ACC112 (cell line): ENCODE measurements around the gene MYO5C.
A peak's percentile ranks its signal among the peaks of the same experiment; 100 is the strongest.

Experiments
- H2AFZ ChIP-seq: fragments of 200-600 bp; sonication (generic); one replicate; pipeline ENCODE4 v1.6.0; 2017; ENCODE audit warnings: antibody characterized with exemption, low read length; ENCODE audit not compliant: unreplicated experiment
- H3K27ac ChIP-seq: fragments of 200-600 bp; sonication (generic); 2 replicates; pipeline ENCODE4 v1.5.1; 2014; ENCODE audit warnings: low read depth, mild to moderate bottlenecking, antibody characterized with exemption, low read length, moderate library complexity
- H3K27me3 ChIP-seq: fragments of 200-600 bp; sonication (generic); 2 replicates; pipeline ENCODE4 v1.6.1; 2014; ENCODE audit warnings: mild to moderate bottlenecking, antibody characterized with exemption, low read length, moderate library complexity, mixed read lengths; ENCODE audit not compliant: insufficient read depth
- H3K36me3 ChIP-seq: fragments of 200-600 bp; sonication (generic); 2 replicates; pipeline ENCODE4 v1.6.1; 2016; ENCODE audit warnings: mild to moderate bottlenecking, antibody characterized with exemption, low read length, moderate library complexity, mixed read lengths; ENCODE audit not compliant: insufficient read depth
- H3K4me1 ChIP-seq: fragments of 200-600 bp; sonication (generic); one replicate; pipeline ENCODE4 v1.6.1; 2016; ENCODE audit warnings: low read length, mixed read lengths; ENCODE audit not compliant: insufficient read depth, unreplicated experiment, control insufficient read depth
- H3K4me3 ChIP-seq: fragments of 200-600 bp; sonication (generic); 2 replicates; pipeline ENCODE4 v1.5.1; 2014; ENCODE audit warnings: mild to moderate bottlenecking, low read depth, low read length
- H3K79me2 ChIP-seq: fragments of 200-600 bp; sonication (generic); one replicate; pipeline ENCODE4 v1.6.0; 2016; ENCODE audit warnings: low read length; ENCODE audit not compliant: control insufficient read depth, unreplicated experiment, insufficient read depth

Gene MYO5C

DNA sequence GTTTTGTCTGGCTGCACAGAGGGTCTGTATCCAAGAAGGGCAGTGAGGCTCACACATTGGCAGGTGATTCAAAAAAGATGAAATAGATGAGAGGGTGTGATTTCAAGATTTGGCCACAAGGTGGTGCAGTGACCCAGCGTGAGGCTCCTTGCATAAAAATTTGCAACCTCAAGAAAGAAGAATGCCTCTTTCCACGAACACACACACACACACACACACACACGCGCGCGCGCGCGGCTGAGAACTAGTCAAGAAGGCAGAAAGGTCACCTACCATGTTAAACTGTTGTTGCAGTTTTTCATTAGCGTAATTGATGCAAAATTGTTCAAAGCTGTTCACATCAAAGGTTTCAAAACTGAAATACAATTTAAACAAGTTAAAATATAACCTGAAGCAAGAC lies 39.2 kb downstream of the MYO5C start:
- H3K27me3 ChIP-seq: no peaks in the 10 kb centered on the region
- H3K4me1 ChIP-seq: peaks cover 62% of the 10 kb centered on the region
- H3K4me3 ChIP-seq: peak overlapping the region; percentile 57
- H3K36me3 ChIP-seq: no peaks in the 10 kb centered on the region
- no peaks in the 10 kb centered on the region for H3K79me2 ChIP-seq
- H2AFZ ChIP-seq: no peak overlapping the region
- no peak overlapping the region for H3K27ac ChIP-seq

- H3K36me3 ChIP-seq: no peaks in the 10 kb centered on the region
- no peaks in the 10 kb centered on the region for H3K27me3 ChIP-seq
- no peak overlapping the region for H3K4me3 ChIP-seq
These were observed 39.7 kb downstream of the MYO5C start for GRCh38 chr15:52255935-52256334.

DNA sequence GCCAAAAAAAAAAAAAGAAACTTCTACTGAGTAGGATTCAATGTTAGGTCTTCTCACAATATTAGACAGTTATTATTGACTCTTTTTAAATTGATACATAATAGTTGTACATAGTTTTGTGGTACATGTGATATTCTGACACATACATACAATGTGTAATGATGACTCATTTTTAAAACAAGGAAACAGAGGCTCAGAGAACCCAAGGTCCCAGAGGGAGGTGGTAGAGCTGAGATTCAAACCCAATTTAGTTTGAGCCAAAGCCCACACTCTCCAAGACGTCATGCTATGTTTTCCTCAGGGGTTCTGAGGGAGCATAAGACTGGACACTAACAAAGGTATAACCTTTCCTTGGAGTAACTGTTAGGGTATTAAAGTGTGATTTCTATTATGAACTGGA lies 40.6 kb downstream of the MYO5C start:
- Histone ChIP-seq H2AFZ (no peak overlapping the region), H3K36me3 (no peaks in the 10 kb centered on the region), H3K79me2 (no peaks in the 10 kb centered on the region), H3K27ac (peak overlapping the region; percentile 83), H3K4me1 (peaks cover 73% of the 10 kb centered on the region), H3K27me3 (no peaks in the 10 kb centered on the region), H3K4me3 (peak overlapping the region; percentile 21; the same call in 1 of the 2 replicates)

More at GRCh38 chr15:52255935-52256334, 39.7 kb downstream of the MYO5C start:
- H3K27ac ChIP-seq: no peak overlapping the region
- no peak overlapping the region for H2AFZ ChIP-seq
- H3K4me1 ChIP-seq: peaks cover 66% of the 10 kb centered on the region
- no peaks in the 10 kb centered on the region for H3K79me2 ChIP-seq

DNA sequence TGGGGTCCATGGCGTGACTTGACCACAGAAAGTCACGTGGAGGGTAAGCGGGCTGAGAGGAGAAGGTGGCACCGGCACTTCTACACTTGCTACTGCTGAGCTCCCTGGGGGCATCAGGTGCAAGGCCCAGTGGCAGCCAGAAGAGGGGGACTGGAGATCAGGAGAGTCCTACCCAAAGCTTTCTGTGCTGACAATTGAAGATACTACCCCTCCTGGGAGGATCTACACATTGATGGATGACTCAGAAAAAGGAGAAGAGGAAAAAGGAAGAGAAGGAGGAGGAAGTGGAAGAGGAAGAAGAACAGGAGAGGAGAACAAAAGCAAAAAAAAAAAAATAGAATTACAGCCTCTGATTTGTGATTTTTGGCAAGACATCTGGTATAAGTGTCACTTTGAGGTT lies 41.2 kb downstream of the MYO5C start:
- no peaks in the 10 kb centered on the region for H3K36me3 ChIP-seq
- no peaks in the 10 kb centered on the region for H3K79me2 ChIP-seq
- no peaks in the 10 kb centered on the region for H3K27me3 ChIP-seq
- no peak overlapping the region for H2AFZ ChIP-seq
- peak overlapping the region; percentile 21; the same call in 1 of the 2 replicates for H3K4me3 ChIP-seq
- peak overlapping the region; percentile 83 for H3K27ac ChIP-seq
- peaks cover 73% of the 10 kb centered on the region for H3K4me1 ChIP-seq

DNA sequence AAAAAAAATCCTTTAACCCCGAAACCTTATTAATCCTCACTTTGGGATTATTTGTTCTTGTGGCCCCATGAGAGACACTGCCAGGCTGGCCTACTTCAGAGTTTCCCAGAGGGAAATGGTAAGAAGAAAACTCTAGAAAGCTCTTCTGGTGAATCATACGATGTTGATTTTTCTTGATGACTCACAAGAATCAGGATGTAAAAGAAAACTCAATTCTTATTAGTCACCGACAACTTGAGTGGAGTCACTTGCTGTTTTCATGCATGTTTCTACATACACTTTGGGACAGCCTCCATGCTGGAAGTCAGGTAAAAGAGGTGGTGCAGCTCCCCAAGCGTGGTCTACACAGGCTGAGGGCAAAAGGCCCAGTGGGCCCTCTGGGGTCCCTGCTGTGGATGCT lies 42.8 kb downstream of the MYO5C start:
- Histone ChIP-seq H3K79me2 (no peaks in the 10 kb centered on the region), H3K27me3 (no peaks in the 10 kb centered on the region), H2AFZ (peak overlapping the region; percentile 6), H3K27ac (peak overlapping the region; percentile 68), H3K4me1 (peaks cover 68% of the 10 kb centered on the region), H3K4me3 (no peak overlapping the region), H3K36me3 (no peaks in the 10 kb centered on the region)

DNA sequence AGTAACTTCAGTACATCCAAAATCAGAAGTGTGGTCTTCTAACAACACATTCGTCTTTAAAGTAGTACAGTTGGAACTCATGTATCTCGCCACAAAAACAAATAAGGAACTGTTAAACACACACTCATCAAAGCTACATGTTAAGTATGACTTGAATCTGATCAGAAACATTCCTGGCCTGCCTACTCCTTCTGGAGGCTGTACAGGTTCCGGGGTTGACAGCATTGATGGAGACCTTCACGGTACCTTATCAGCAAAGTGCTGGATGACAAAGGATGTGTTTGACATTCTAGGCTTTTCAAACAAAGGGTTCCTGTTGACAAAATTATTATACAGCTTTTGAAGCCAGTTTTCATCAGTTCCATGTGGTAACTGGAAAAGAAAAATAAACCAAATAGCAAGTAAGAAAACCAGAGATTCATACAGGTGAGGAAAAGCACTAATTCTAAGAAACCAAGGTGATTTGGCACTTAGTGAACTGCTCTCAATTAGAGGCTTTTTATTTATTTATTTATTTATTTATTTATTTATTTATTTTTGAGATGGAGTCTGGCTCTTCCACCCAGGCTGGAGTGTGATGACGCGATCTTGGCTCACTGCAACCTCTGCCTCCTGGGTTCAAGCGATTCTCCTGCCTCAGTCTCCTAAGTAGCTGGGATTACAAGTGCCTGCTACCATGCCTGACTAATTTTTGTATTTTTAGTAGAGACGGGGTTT lies 44.3 kb downstream of the MYO5C start:
- Histone ChIP-seq H3K27ac (no peak overlapping the region), H2AFZ (peak overlapping the region; percentile 30), H3K36me3 (no peaks in the 10 kb centered on the region), H3K4me1 (peaks cover 54% of the 10 kb centered on the region), H3K27me3 (no peaks in the 10 kb centered on the region), H3K79me2 (no peaks in the 10 kb centered on the region), H3K4me3 (no peak overlapping the region)

DNA sequence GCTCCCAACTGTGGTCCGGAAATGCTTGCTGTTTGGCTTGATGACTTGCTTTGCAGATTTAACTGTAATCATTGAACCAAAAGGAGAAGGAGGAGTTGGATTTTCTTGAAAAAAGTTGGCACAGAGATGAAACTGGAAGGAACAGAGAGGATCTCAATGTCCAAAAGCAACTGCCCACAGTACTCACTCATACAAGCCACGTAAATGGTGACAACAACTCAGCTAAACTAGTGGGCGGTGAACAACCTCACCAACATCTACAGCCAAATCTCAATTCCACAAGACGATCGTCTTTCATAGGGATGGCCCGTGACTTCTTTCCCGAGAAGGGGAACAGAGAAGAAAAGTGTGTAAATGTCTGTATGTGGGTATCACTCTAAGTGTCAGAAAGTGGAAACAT lies 48.1 kb downstream of the MYO5C start:
- no peaks in the 10 kb centered on the region for H3K36me3 ChIP-seq
- no peak overlapping the region for H2AFZ ChIP-seq
- H3K27me3 ChIP-seq: no peaks in the 10 kb centered on the region
- H3K27ac ChIP-seq: no peak overlapping the region
- no peaks in the 10 kb centered on the region for H3K79me2 ChIP-seq
- no peak overlapping the region for H3K4me3 ChIP-seq
- H3K4me1 ChIP-seq: peaks cover 19% of the 10 kb centered on the region

GRCh38 chr15:52246686-52247431 lies 48.7 kb downstream of the MYO5C start:
- Histone ChIP-seq H3K4me3 (no peak overlapping the region), H3K79me2 (no peaks in the 10 kb centered on the region), H3K27me3 (no peaks in the 10 kb centered on the region), H3K27ac (no peak overlapping the region), H3K36me3 (no peaks in the 10 kb centered on the region), H3K4me1 (peaks cover 14% of the 10 kb centered on the region), H2AFZ (no peak overlapping the region)

DNA sequence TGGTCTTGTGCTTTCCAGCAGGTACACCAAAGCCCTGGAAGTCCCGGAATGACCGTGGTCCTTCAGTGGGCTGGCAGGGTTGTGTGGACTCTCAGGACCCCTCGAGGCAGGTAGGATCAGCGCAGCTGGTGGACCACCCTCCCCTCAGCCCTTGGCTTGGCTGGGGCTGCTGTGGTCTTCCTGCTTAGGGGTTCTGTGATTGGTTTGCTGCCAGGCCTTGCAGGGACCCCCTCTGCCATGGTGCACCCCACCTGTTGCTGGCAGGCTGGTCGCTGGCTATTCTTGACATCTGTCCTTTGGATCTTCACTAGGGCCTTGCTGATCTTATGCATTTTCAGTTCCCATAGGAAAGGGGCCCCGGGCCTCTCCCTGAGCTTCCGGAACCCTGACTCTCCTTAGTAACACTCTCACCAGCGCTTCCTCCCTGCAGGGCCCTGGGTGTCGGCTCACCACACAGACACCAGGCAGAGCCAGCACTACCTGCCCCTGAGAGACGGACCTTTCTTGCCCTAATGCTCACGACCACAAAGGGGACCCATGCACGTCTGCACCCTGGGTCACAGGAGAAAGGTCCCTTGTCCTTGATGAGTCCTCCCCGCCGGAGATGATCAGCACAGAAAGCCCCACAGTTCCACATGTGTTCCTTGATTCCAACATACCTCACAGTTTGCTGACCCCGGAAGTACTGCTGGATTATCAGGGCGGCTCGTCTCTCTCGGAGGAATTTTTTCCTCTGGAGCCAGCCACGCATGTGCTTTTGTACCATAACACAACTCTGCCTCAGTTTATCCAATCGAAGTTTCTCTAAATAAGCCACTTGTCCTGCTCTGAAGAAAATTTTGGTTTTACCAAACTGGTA lies 51.7 kb downstream of the MYO5C start:
- Histone ChIP-seq H3K79me2 (no peaks in the 10 kb centered on the region), H3K36me3 (no peaks in the 10 kb centered on the region), H3K27ac (no peak overlapping the region), H2AFZ (no peak overlapping the region), H3K4me3 (no peak overlapping the region), H3K4me1 (no peaks in the 10 kb centered on the region), H3K27me3 (no peaks in the 10 kb centered on the region)

DNA sequence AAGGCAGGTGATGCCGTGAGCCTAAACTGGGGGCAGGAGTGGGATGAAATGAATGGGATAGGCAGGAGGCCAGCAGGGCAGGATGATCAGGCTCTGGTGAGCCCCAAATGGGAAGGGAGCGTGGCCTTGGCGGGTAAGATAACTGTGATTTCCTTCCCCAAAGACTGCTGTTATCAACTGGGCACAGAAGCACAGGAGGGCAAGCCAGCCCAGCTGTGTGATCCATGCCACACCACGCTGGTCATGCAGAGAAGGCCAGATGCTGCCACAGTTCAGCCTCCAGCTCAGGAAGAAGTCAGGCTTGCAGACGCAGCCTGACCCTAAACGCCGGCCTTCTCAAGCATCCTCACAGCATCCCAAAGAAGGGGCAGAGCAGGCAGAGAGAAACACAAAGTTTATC lies 52.3 kb downstream of the MYO5C start:
- Histone ChIP-seq H3K27me3 (no peaks in the 10 kb centered on the region), H2AFZ (no peak overlapping the region), H3K36me3 (no peaks in the 10 kb centered on the region), H3K79me2 (no peaks in the 10 kb centered on the region), H3K4me3 (no peak overlapping the region), H3K27ac (no peak overlapping the region), H3K4me1 (no peaks in the 10 kb centered on the region)
